HS-27A (cell line): ENCODE measurements around the gene RFT1.
"Not testable (repeated sequence)": the region's sequence is repeated elsewhere in the genome, so short reads cannot be mapped to it uniquely, and the experiment has no call there.

Experiments
- DNase-seq: peaks from one replicate; pipeline ENCODE4 v3.0.0-alpha.2; 2012; ENCODE audit warnings: low read depth, missing footprints

Gene RFT1

DNA sequence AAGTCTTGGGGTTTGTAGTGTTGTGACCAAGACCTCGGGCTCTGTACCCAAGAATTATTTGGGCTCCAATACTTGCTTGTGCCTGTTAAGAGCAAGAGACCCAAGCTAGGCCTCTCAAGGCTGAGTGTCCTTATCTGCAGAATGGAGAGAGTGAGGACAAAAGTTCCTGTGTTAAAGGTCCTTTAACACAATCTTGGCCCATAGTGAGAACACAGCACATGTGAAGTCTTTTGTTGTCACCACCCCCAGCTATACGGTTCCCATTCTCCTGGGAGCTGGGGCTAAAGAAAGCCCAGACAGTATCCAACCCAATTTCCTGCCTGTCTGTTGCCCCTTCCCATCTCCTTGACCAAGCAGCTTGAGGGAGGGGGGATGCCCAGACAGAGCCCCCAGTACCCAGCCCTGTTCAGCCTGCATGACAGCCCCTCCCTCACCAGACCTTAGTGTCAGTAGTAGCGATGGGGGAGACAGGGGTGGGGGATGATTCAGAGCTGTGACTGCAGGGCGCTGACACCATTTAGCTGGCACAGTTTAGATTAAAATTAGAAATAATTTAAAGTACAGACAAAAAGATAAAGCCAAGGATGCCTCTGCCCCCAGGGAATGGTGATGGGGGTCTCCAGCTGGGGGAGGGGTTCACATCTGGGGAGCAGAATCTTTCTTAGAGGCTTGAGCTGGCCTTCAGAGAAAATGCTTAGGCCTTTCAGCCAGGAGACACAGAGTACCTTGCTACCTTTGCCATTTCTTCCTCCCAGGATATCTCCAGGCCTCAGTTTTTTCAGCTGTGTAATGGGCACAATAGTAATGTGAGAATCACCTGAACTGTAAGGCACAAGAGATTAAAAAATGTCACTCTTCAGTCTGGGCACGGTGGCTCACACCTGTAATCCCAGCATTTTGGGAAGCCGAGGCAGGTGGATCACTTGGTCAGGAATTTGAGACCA is 33.5 kb upstream of the RFT1 start:
- no peak for DNase-seq

DNA sequence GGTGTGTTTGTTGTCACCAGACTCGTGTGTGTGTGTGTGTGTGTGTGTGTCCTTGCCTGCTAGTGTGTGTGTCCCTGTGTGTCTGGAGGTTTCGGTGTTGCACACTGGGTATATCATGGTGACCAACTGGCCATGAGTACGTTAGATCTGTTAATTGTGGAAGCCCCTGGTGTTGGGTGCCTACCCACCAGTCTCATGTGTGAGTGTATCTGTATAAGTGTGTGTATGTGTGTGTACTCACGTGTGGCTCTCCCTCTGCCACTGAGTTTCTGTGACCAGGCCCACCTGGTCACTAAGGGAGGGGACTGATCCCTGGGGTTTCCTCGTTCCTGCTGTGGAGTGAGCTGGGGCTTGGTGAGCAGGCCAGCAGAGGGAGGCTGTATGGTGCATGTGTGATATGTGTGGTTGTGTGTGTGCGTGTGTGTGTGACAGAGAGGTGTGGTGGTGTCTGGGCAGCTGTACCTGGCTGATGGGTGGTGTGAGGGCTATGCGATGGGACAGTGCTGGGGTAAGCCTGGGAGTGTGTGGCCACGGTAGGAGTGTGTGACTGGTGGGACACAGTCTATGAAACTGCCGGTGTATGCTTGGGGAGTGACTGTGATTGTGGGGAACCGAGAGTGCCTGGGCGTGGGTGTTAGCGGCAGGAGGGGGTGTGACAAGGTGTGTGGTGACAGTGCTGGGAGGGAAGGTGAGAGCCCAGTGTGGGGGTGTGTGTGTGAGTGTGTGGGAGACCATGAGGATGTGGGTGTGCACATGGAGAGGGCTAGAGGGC is 32.6 kb upstream of the RFT1 start:
- no peak for DNase-seq

DNA sequence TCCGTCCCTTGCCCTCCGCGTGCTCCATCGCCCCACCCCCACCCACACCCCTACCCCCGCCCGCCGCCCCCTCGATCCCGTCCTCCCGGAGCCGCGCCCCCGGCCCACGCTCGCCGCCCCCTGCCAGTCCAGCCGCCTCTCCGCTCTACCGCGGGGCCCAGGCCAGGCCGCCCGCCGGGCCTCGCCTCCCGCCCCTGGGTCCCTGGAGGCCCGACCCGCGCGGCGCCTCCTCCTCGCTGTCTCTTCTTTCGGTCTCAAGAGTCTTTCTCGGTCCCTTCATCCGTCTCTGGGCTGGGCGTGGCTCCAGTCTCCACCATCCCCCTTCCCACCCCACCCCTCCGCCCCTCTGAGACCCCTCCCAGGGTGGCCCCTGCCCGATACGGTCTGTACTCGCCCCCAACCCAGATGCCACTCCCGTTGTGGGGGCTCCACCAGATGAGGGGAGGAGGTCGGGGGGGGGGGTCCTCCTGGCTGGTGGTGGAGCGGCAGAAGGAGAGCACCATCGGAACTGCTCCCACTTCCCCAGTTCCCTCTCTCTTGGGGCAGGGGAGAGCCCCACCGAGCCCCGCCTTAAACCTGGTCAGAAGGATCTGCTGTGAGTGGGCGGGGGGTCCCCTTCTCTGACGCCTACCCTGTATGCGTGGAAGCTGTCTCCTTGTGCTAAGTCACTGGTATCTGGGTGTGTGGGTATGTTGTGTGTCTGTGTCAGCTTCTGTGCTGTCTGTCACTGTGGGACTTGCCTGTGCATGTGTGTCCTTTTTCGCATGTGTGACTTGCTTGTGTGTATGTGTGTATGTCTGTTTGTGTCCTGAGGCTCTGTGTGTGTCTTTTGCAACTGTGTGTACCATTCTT is 31.8 kb upstream of the RFT1 start:
- no peak for DNase-seq

DNA sequence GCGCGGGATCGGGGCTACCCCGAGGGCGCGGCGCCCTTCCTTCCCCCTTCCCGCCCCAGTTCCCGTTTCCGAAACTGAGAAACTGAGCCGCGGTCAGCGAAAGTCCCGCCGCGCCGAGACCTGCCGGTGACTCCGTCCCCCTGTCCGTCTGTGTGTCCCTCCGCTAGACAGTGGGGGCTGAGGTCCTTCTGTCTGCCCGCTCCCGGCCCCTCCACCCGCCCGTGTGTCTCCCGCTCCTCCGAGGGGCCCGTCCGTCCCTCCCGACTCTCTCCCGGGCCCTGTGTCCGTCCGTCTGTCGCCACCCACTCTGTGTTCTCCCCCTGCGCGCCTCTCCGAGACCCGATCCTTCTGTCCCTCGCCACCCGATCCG is 31.2 kb upstream of the RFT1 start:
- DNase-seq: no peak

DNA sequence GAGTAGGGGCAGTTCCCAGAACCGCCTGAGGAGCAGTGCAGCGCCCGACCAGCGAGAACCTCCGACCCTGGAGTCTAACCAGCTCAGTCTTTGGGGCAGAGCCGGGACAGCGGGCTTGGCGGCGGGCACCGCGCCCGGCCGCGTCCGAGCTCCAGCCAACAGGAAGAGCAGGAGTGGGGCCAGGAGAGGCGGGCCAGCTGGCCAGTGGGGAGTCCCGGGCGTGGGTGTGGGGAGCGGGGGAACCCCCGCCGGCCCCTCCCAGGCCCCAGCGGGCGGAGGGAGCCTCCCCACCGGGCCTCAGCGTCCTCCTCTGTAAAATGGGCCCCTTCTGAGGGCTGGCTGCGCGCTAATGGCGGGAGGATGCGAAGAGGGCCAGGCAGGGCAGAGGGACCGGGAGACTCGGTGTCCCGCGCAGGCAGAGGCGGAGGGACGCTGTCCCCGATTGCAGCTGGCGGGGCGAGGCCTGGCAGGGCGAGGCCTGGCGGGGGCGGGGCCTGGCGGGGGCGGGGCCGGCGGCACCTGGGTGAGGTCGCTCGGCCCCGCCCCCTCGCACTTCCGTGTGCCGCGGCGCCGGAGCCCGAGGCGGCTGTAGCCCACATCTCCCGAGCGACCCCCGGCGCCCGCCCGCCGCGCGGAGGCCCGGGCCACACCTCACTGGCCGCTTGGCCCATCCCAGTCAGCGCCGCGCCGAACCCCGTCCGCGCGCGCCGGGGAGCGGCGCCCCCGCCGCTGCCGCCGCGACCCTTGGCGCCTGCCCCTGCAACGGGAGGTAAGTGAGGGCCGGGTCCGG is 30.6 kb upstream of the RFT1 start, which contains the start of gene PRKCD:
Gene PRKCD, plus strand, starts transcription at position 550 of the 790 bp plus-strand sequence. CDS start 17,214 bp downstream, outside the sequence.
- DNase-seq: peak; percentile 51

DNA sequence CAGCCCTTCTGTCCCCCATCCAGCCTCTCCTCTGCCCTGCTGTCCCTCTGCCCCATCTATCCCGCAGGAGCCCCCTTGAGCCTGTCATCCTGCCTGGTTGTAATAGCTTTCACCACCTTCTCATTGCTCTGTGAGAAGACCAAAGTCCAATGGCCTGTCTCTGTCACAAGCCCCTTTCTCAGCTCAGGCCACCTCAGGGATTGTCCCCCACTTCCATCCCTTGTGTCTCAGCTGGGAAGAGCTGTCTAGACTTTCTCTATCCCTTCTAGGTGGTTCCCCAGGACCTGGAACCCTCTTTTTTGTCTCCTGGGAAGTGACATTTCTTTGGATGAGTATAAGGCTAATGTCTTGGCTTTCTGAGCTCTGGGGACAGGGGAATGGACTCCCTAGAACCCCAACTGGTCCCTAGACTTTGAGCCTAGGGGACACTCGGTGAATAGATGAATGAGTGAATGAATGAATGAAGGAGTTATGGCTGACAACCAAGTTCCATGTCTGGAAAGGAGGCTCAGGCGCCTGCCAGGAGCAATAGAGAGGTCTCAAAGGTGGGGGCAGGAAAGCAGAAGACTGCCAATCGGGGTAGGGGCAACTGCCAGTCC is 29.9 kb upstream of the RFT1 start:
- DNase-seq: no peak

DNA sequence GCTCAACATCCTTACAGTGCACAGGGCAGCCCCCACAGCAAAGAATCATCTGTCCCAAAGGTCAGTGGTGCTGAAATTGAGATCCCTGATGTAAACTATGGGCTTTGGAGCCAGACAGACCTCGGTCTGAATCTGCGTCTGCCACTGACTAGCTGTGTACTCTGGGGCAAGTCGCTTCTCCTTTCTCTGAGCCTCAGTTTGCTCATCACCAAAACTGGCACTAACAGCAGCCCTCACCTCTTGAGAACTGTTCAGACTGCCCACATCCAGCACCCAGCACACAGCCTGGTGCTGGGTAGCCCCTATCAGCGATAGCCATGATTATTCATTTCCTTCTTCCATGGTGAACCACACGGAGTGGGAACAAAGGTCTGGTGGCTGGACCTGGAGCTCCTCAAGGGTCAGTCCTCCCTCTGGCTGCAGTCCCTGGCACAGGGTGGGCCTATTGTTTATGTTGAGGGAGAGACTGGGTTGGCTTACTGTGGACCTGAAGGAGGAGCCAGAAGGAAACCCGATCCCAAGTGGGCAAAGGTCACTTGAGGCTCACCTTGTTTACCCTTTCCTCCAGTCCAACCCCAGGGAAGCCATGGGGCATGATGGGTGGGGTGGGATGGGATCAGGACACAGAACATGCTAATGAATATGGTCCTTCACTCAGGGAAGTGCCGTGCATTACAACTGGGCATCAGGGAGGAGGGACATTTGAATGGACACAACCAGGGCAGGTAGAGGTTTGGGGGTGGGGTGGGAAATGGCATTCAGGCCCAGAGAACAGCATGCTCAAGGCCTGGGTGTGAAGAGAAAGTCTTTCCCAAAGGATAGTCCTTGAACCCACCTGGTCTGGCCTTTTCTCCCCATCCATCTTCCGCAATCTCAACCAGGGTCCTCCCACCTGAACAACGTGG is 29.2 kb upstream of the RFT1 start:
- DNase-seq: no peak

DNA sequence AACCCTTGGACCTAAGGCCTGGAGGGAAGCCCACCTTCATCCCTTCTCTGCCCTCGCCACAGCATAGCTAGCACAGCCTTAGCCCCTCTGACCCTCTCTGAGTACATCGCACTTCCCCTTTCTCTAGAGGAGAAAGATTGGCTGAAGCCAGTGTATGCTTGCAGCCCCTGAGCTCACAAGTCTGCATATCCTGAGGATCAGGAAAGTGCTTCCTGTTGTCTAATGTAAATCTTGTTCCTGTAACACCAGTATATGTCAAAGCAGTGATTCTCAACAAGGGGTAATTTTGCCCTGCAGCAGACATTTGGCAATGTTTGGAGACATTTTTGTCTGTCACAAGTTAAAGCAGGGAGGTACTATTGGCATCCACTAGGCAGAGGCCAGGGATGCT is 28.5 kb upstream of the RFT1 start:
- no peak for DNase-seq

DNA sequence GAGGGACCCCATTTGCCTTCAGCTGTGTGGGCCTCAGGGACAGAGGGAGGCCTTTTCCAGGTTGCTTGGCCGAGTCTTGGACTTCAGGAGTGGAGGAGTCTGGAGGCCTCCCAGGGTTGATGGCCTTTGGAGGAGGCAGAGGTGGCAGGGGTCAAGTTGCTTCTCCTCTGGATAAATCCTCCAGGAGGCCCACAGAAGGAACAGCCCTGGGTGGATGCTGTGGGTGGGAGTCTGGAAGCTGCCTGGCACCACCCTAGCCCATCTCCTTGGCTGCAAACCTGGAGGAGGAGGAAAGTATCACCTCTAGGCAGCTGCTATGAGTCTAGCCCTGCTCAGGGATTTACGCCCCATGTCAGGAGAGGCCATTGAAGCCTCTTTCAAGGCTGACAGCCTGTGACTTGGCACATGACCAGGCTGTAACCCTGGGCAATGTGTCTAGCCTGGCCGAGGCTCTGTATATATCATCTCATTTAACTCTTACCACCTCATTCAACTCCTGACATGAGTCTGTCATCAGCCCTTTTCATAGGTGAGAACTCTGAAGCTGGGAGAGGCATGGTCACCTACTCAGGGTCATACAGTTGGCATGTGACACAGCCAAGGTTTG is 27.8 kb upstream of the RFT1 start:
- DNase-seq: no peak

DNA sequence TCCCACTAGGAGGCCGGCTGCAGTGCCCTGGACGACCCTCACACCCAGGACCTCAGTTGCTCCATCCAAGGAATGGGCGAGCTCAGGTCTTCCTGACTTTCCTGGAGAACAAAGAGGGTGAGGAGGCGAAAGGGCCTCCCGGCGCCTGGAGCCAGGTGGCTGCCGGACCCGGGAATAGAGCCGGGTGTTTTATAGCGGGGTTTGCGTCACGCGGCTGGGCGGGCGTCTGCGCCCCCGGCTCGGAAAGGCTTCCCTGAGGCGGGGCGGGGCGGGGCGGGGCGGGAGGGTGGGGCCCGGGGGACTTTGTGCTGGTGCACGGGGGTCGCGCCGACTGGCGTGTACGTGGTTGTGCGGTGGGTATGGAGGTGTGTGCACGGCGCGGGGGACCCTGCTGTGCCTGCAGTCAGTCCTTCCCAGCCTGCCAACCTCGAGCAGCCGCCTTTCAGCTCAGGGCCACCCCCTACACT is 26.2 kb upstream of the RFT1 start:
- no peak for DNase-seq

DNA sequence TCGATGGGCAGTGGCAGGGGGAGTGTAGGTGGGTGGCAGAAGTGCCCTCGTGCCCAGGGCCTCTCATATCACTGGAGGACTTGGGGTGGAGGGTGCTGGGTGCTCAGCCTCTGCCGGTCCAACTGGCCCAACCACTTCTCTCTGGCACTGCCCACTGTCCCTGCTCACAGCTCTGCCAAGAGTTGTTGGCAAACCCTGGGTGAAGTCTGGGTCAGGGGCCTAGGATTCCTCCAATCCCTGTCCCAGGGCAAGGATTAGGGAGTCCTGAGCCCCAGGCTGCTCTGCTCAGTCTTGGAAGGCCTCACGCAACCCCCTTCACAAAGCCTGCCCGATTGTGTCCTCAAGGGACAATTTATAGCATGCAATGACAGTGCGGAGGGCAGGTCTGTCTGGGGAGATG is 25.5 kb upstream of the RFT1 start:
- DNase-seq: no peak

DNA sequence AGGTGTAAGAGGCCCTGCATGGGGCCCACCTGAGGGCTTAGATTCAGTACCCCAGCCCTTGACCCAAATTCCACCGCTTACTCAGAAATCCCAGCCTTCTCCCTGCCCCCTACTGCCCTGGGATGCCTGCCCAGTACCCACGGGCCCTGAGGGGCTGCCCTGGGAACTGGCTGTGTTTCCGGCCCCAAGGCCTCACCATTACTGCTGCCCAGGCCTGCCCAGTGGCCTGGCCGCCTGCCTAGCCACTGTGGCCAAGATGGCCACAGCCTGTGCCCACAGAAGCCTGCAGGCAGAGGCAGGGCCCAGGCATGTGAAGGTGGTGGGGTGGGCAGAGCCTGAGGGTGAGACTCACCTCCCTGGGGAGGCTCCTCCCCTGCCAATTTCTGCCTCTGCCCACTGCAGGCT is 24.6 kb upstream of the RFT1 start:
- DNase-seq: no peak

DNA sequence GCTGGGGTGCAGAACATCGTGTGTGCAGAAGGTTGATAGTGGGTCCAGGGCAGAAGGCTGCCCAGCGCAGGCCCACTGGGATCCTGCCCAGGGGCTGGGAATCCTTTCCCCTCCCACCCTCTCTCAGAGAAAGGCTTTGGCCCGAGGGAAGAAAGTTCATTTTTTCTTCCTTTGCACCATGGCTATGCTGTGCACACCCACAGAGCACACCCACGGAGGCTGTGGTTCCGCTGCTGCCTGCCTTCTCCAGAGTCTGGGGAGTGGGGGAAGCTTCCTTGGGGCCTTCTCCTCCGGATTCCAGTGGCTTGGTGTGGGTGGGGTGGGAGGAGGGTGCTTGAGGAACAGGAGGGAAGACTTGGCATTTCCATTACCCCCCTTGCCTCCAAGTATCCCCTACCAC is 23.7 kb upstream of the RFT1 start:
- no peak for DNase-seq

DNA sequence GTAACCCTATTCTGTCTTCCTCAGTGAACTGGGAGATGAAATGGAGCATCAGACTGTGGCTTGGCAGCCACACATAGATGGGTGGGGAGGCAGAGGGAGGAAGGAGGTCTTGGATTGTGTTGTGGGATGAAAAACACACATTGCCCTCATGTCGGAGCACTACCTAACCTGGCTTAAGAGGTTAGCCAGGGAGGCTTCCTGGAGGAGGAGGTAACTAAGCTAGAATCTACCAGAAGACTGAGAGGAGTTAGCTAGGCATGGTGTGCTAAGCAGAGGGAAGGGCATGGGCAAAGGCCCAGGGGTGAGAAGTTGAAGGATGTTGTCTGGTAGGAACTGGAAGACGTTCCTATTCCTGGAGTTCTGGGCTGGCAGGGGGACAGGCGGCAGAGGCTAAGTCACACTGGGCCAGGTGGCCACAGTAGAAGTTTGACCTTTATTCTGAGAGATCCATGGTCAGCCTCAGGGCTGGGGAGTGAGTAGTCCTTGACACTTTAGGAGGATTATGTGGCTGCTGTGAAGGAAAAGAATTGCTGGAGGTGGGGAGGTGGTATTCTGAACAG is 23.1 kb upstream of the RFT1 start:
- DNase-seq: no peak

DNA sequence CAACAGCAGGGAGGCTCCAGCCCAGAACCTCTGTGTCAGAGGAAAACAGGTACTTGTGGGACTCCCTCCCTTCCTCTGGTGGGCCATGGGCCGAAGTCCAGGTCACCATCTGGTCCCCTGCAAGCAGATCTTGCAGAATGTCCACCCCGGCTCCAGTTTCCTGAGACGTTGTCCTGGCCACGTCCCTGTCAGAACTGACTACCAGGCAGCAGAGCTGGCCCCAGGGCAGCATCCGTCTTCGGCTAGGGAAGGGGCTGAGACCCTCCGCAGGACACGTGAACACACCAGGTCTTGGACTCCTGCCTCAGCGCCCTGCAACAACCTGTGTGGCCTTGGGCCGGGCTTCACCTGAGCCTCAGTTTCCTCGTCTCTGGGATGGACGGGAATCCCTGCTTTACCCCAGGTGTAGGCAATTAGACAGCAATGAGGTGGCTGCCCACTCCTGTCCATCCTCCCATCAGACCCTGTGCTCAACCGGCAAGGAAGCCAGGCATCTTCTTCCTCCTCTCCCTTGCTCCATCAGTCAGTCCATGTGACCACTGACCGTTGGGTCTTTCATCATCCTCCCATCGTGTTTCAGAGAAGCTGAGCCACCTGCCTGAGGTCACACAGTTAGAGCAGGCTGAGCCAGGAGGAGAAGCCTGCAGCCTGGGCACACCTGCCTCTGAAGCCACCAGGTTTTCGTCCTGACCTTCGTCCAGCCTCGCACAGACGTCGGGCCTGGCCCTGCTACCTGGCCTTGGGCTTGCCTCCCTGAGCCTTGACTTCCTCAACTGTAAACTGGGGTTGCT is 21.8 kb upstream of the RFT1 start:
- no peak for DNase-seq

DNA sequence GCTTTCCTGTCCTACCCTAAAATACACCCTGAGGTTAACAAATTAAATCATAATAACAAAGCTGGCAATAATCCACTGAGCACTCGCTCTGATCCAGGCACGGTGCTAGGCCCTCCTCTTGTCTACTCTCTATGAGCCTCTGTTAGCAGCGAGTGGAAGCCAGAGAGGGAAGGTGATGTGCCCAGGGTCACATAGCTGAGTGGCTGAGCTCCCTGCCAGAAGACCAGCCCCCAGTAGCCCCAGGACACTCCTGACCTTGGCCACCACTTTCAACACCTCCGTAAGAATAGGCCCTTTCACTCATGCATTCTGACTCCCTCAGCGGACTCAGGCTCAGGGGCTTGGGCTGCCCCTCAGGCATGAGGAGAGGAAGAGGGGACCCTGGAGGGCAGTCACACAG is 21.2 kb upstream of the RFT1 start:
- DNase-seq: no peak

DNA sequence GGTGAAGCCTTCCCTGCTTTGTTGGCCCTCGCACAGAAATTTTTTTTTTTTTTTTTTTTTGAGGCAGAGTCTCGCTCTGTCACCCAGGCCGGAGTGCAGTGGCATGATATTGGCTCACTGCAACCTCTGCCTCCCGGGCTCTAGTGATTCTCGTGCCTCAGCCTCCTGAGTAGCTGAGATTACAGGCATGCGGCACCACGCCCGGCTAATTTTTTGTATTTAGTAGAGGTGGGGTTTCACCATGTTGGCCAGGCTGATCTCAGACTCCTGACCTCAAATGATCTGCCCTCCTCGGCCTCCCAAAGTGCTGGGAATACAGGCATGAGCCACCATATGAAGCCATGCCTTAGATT is 20.8 kb upstream of the RFT1 start:
- not testable (repeated sequence) for DNase-seq
